DOHH2 (cell line): Measurements from ENCODE around the gene UBA5.

ENCODE experiments used
- EZH2phosphoT487 ChIP-seq: fragments of 200-600 bp; sonication (generic); IDR thresholded peaks from 2 replicates; pipeline ENCODE4 v1.6.1; 2017; ENCODE audit warnings: borderline replicate concordance, mild to moderate bottlenecking, antibody characterized with exemption, low read length, moderate library complexity, mixed read lengths
- TF ChIP-seq, protein P1 (sequence below): fragments of 200-600 bp; sonication (generic); IDR thresholded peaks from one replicate; pipeline ENCODE4 v1.5.1; 2014; ENCODE audit warnings: antibody characterized with exemption, mild to moderate bottlenecking, low read depth, low read length; ENCODE audit not compliant: poor library complexity, severe bottlenecking

DNA sequence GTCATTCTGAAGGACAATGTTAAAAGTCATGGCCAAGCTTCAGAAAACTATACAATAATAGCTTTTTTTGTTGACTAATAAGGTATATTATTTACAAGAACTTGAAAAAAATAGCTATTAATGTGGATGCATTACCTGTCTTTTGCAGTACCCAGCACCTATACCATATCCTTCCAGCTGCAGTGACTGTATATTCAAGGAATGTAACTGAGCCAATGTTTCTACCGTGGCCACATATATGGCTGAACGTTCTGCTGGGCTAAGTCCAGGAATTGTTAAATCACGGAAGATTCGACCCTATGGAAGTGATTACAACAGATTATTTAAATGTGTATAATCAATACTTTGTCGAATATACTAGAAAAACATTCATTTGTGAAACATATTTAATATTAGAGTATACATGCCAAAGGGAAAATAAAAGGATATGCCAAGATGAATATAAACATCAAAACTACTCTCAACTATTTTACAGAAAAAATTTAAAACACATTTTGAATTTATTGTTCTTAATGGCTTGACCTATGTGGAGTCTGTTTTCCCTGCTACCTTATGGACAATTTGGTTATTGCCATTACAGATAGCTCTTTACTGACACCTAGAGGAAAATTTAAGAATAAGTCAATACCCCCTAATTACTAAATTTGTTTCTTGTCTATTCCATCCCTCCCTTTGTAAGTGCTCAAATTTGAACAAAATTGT lies 18.1 kb upstream of the UBA5 start:
- TF ChIP-seq, protein P1, sequence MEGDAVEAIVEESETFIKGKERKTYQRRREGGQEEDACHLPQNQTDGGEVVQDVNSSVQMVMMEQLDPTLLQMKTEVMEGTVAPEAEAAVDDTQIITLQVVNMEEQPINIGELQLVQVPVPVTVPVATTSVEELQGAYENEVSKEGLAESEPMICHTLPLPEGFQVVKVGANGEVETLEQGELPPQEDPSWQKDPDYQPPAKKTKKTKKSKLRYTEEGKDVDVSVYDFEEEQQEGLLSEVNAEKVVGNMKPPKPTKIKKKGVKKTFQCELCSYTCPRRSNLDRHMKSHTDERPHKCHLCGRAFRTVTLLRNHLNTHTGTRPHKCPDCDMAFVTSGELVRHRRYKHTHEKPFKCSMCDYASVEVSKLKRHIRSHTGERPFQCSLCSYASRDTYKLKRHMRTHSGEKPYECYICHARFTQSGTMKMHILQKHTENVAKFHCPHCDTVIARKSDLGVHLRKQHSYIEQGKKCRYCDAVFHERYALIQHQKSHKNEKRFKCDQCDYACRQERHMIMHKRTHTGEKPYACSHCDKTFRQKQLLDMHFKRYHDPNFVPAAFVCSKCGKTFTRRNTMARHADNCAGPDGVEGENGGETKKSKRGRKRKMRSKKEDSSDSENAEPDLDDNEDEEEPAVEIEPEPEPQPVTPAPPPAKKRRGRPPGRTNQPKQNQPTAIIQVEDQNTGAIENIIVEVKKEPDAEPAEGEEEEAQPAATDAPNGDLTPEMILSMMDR, result peak; percentile 56
- no peak for TF ChIP-seq EZH2phosphoT487
